ENCODE measurements around the gene TAPT1. TPM values are rescaled to one million over a fixed set of nuclear protein-coding genes. Genes with fewer than 3 reads are reported as not detected.

The TAPT1 gene
- total RNA-seq, 1 experiment from 2014 or later, result 11.1 TPM

GRCh38 chr4:16142598-16143310 is 83.5 kb downstream of the TAPT1 start:
- no peak for TF ChIP-seq CTCF (conservative IDR thresholded peaks at IDR 0.05)
- Histone ChIP-seq H3K27me3 (ENCODE audit: insufficient read depth, low read length) (no peaks in the 10 kb centered on the region), H4K5ac (ENCODE audit: insufficient read length, low read depth, low read length) (no peak overlapping the region), H3K9ac (ENCODE audit: extremely low read depth, insufficient read length, low read length) (no peak overlapping the region), H3K4ac (ENCODE audit: low read depth, low read length) (no peak overlapping the region), H3K4me2 (ENCODE audit: insufficient read depth, insufficient read length, low read length) (no peak overlapping the region), H2BK15ac (ENCODE audit: low read depth, low read length) (no peak overlapping the region), H3K4me1 (ENCODE audit: insufficient read depth, low read length) (no peaks in the 10 kb centered on the region), H3K79me2 (ENCODE audit: insufficient read depth, low read length) (no peaks in the 10 kb centered on the region), H2BK120ac (ENCODE audit: low read depth, low read length, poor library complexity, severe bottlenecking) (no peak overlapping the region), H2AFZ (ENCODE audit: low read length) (no peak overlapping the region), H2AK5ac (ENCODE audit: insufficient read length, low read length) (no peak overlapping the region), H3K27ac (ENCODE audit: insufficient read length, low read depth, low read length) (no peak overlapping the region), H2BK5ac (ENCODE audit: insufficient read length, low read length) (no peak overlapping the region), H4K91ac (ENCODE audit: insufficient read length, low read depth, low read length) (no peak overlapping the region), H3K79me1 (ENCODE audit: insufficient read depth, low read depth, low read length, poor library complexity, severe bottlenecking) (no peaks in the 10 kb centered on the region), H3K56ac (ENCODE audit: insufficient read length, low read depth, low read length) (no peak overlapping the region), H3T11ph (ENCODE audit: low read length) (no peak overlapping the region), H3K9me3 (ENCODE audit: control insufficient read depth, low read depth, low read length) (no peaks in the 10 kb centered on the region), H4K20me1 (ENCODE audit: control insufficient read depth, insufficient read depth, insufficient read length) (no peaks in the 10 kb centered on the region), H3K14ac (ENCODE audit: insufficient read depth, low read length) (no peak overlapping the region; the same call in 1 of the 2 replicates), H3K23ac (ENCODE audit: insufficient read length, low read depth, low read length) (no peak overlapping the region), H3K23me2 (ENCODE audit: insufficient read length, low read depth, low read length, poor library complexity, severe bottlenecking) (no peaks in the 10 kb centered on the region), H3K18ac (ENCODE audit: insufficient read length, low read depth, low read length) (no peak overlapping the region), H2BK12ac (ENCODE audit: insufficient read length, low read depth, low read length) (no peak overlapping the region), H2BK20ac (ENCODE audit: low read depth, low read length, poor library complexity, severe bottlenecking) (no peak overlapping the region), H4K8ac (replicated peaks; ENCODE audit: insufficient read length, low read depth, low read length) (no peak overlapping the region)
- peaks cover 24 to 29% of the 10 kb centered on the region in 2 experiments for H3K9me3 Mint-ChIP-seq
- H3K36me3 Mint-ChIP-seq (ENCODE audit: insufficient read depth in 1 of 3, low read depth in 3 of 3), result peaks cover 4 to 18% (median 6%) of the 10 kb centered on the region in 3 experiments; a peak in 6 of 7 replicates
- WGBS (ENCODE audit: extremely low coverage, insufficient read length, low lambda C conversion rate), result no CpG with 5 or more reads among the region's 5 CpGs
- no peak overlapping the region for H3K4me3 Mint-ChIP-seq
- H3K4me1 Mint-ChIP-seq, result peaks cover 0 to 2% of the 10 kb centered on the region in 2 experiments; a peak in 2 of 4 replicates
- DNase-seq, result no peak
- H3K27ac Mint-ChIP-seq, result no peak overlapping the region
- H3K27me3 Mint-ChIP-seq (ENCODE audit: low read depth), result no peaks in the 10 kb centered on the region; the same call in 1 of the 2 replicates
